Measurements from ENCODE around the gene GNG12. TPM values are rescaled to one million over a fixed set of nuclear protein-coding genes. Genes with fewer than 3 reads are reported as not detected.

GNG12 gene
- total RNA-seq, 1 experiment from 2014 or later = 23.7 TPM

DNA sequence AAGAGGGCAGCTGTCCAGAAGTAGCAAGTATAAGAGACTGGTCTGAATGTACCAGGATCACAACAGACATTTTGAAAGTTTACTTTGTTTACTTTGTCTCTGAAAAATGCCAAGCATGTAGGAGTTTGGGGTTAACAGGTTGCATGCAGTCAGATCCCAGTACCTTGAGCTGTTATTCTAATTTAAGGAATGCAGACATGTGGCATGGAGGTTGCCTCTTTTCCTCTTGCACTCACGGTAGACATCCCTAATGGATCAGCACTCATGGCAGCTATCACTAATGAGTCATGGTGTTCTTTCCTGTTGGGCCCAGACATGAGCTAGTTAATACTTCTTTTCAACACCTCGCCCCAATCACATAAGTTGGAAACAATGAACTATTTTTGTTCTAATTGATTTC, 81.0 kb downstream of the GNG12 start:
- Mint-ChIP-seq H3K27ac (no peak overlapping the region; the same call in 1 of the 2 replicates), H3K4me3 (no peak overlapping the region), H3K27me3 (ENCODE audit: low read depth) (no peaks in the 10 kb centered on the region), H3K9me3 (no peaks in the 10 kb centered on the region), H3K36me3 (no peaks in the 10 kb centered on the region), H3K4me1 (peaks cover 68% of the 10 kb centered on the region)
- POLR2A ChIA-PET = interaction anchor here (0.6 kb wide), 1 partner anchor 441 kb away, joined by 3 read pairs; no protein-coding TSS in a partner anchor
- TF ChIP-seq JUN (CRISPR knock-in tag; IDR thresholded peaks at IDR 0.05) = no peak
- no peak for TF ChIP-seq ZNF138 (CRISPR knock-in tag; conservative IDR thresholded peaks at IDR 0.05)
- no peak for TF ChIP-seq ZNF671 (CRISPR knock-in tag; IDR thresholded peaks at IDR 0.05)
- TF ChIP-seq, protein P1, sequence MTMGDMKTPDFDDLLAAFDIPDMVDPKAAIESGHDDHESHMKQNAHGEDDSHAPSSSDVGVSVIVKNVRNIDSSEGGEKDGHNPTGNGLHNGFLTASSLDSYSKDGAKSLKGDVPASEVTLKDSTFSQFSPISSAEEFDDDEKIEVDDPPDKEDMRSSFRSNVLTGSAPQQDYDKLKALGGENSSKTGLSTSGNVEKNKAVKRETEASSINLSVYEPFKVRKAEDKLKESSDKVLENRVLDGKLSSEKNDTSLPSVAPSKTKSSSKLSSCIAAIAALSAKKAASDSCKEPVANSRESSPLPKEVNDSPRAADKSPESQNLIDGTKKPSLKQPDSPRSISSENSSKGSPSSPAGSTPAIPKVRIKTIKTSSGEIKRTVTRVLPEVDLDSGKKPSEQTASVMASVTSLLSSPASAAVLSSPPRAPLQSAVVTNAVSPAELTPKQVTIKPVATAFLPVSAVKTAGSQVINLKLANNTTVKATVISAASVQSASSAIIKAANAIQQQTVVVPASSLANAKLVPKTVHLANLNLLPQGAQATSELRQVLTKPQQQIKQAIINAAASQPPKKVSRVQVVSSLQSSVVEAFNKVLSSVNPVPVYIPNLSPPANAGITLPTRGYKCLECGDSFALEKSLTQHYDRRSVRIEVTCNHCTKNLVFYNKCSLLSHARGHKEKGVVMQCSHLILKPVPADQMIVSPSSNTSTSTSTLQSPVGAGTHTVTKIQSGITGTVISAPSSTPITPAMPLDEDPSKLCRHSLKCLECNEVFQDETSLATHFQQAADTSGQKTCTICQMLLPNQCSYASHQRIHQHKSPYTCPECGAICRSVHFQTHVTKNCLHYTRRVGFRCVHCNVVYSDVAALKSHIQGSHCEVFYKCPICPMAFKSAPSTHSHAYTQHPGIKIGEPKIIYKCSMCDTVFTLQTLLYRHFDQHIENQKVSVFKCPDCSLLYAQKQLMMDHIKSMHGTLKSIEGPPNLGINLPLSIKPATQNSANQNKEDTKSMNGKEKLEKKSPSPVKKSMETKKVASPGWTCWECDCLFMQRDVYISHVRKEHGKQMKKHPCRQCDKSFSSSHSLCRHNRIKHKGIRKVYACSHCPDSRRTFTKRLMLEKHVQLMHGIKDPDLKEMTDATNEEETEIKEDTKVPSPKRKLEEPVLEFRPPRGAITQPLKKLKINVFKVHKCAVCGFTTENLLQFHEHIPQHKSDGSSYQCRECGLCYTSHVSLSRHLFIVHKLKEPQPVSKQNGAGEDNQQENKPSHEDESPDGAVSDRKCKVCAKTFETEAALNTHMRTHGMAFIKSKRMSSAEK (CRISPR knock-in tag; IDR thresholded peaks at IDR 0.05; ENCODE audit: borderline replicate concordance) = no peak
- TF ChIP-seq, protein P2, sequence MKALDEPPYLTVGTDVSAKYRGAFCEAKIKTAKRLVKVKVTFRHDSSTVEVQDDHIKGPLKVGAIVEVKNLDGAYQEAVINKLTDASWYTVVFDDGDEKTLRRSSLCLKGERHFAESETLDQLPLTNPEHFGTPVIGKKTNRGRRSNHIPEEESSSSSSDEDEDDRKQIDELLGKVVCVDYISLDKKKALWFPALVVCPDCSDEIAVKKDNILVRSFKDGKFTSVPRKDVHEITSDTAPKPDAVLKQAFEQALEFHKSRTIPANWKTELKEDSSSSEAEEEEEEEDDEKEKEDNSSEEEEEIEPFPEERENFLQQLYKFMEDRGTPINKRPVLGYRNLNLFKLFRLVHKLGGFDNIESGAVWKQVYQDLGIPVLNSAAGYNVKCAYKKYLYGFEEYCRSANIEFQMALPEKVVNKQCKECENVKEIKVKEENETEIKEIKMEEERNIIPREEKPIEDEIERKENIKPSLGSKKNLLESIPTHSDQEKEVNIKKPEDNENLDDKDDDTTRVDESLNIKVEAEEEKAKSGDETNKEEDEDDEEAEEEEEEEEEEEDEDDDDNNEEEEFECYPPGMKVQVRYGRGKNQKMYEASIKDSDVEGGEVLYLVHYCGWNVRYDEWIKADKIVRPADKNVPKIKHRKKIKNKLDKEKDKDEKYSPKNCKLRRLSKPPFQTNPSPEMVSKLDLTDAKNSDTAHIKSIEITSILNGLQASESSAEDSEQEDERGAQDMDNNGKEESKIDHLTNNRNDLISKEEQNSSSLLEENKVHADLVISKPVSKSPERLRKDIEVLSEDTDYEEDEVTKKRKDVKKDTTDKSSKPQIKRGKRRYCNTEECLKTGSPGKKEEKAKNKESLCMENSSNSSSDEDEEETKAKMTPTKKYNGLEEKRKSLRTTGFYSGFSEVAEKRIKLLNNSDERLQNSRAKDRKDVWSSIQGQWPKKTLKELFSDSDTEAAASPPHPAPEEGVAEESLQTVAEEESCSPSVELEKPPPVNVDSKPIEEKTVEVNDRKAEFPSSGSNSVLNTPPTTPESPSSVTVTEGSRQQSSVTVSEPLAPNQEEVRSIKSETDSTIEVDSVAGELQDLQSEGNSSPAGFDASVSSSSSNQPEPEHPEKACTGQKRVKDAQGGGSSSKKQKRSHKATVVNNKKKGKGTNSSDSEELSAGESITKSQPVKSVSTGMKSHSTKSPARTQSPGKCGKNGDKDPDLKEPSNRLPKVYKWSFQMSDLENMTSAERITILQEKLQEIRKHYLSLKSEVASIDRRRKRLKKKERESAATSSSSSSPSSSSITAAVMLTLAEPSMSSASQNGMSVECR (CRISPR knock-in tag; IDR thresholded peaks at IDR 0.05; ENCODE audit: borderline replicate concordance) = no peak
- ATAC-seq = peak; percentile 4; the same call in 1 of the 2 replicates
- DNase-seq (ENCODE audit: low spot score) = no peak
- CTCF ChIA-PET = interaction anchor here (1.2 to 1.7 kb wide), 3 partner anchors 8 to 51 kb away, joined by 4 to 10 read pairs (median 7); no protein-coding TSS in a partner anchor

DNA sequence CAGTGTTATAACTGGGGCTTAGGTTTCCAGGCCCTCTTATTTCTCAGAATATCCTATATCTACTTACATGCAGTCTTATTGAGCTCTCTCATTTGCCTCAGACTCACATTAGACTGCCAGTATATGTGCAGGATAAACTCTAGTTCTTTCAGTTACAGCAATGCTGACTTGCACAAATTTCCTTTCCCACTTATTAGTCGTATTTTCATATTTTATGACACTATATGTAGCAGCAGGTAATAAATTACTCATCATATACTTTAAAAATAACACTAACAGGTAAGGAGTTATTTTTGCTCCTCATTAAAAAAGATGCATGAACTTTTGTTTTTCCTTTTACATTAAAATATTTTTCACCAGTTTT, 82.6 kb downstream of the GNG12 start:
- POLR2A ChIA-PET = interaction anchor here (1.7 kb wide), 1 partner anchor 66 kb away, joined by 5 read pairs; the partner anchor contains the start of gene GADD45A
- CTCF ChIA-PET = interaction anchor here (1.1 to 1.6 kb wide), 2 partner anchors 9 to 227 kb away, joined by 3 to 10 read pairs; no protein-coding TSS in a partner anchor
- TF ChIP-seq FOXJ3 (CRISPR knock-in tag; IDR thresholded peaks at IDR 0.05; ENCODE audit: borderline replicate concordance) (no peak), SMAD3 (CRISPR knock-in tag; IDR thresholded peaks at IDR 0.05; ENCODE audit: borderline replicate concordance) (no peak), ZNF121 (CRISPR knock-in tag; IDR thresholded peaks at IDR 0.05) (no peak), KAT7 (CRISPR knock-in tag; IDR thresholded peaks at IDR 0.05; ENCODE audit: borderline replicate concordance) (no peak), ETV6 (CRISPR knock-in tag; IDR thresholded peaks at IDR 0.05) (no peak), ZNF263 (CRISPR knock-in tag; IDR thresholded peaks at IDR 0.05; ENCODE audit: low read depth) (no peak), ZNF317 (CRISPR knock-in tag; IDR thresholded peaks at IDR 0.05; ENCODE audit: borderline replicate concordance, low read depth) (no peak), SOX15 (CRISPR knock-in tag; IDR thresholded peaks at IDR 0.05) (no peak), ZNF219 (CRISPR knock-in tag; IDR thresholded peaks at IDR 0.05; ENCODE audit: borderline replicate concordance) (no peak), TEAD4 (CRISPR knock-in tag; IDR thresholded peaks at IDR 0.05) (no peak), RORB (CRISPR knock-in tag; IDR thresholded peaks at IDR 0.05) (no peak), GABPB1 (CRISPR knock-in tag; IDR thresholded peaks at IDR 0.05) (no peak)
- TF ChIP-seq, protein P3, sequence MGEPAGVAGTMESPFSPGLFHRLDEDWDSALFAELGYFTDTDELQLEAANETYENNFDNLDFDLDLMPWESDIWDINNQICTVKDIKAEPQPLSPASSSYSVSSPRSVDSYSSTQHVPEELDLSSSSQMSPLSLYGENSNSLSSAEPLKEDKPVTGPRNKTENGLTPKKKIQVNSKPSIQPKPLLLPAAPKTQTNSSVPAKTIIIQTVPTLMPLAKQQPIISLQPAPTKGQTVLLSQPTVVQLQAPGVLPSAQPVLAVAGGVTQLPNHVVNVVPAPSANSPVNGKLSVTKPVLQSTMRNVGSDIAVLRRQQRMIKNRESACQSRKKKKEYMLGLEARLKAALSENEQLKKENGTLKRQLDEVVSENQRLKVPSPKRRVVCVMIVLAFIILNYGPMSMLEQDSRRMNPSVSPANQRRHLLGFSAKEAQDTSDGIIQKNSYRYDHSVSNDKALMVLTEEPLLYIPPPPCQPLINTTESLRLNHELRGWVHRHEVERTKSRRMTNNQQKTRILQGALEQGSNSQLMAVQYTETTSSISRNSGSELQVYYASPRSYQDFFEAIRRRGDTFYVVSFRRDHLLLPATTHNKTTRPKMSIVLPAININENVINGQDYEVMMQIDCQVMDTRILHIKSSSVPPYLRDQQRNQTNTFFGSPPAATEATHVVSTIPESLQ (CRISPR knock-in tag; IDR thresholded peaks at IDR 0.05) = no peak
- TF ChIP-seq, protein P2 (CRISPR knock-in tag; IDR thresholded peaks at IDR 0.05; ENCODE audit: borderline replicate concordance) = no peak
- TF ChIP-seq, protein P4, sequence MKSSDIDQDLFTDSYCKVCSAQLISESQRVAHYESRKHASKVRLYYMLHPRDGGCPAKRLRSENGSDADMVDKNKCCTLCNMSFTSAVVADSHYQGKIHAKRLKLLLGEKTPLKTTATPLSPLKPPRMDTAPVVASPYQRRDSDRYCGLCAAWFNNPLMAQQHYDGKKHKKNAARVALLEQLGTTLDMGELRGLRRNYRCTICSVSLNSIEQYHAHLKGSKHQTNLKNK (CRISPR knock-in tag; IDR thresholded peaks at IDR 0.05) = no peak

More for the DNA sequence above, 82.6 kb downstream of the GNG12 start:
- Mint-ChIP-seq H3K4me3 (no peak overlapping the region), H3K9me3 (no peaks in the 10 kb centered on the region), H3K27ac (no peak overlapping the region; the same call in 1 of the 2 replicates), H3K36me3 (no peaks in the 10 kb centered on the region), H3K4me1 (peaks cover 84% of the 10 kb centered on the region), H3K27me3 (ENCODE audit: low read depth) (no peaks in the 10 kb centered on the region; the same call in 1 of the 2 replicates)
- ATAC-seq (no peak), DNase-seq (ENCODE audit: low spot score) (no peak)
